Activated CD4-positive, alpha-beta T cell treated with anti-CD3 and anti-CD28 coated beads, Interleukin-2, Interleukin-6, amounts not matched to agents 100 ng/mL and 50 ng/mL, durations not matched to agents 16 hours and 8 hours (primary cell): ENCODE data around the gene BEST4.
A peak's percentile ranks its signal among the peaks of the same experiment; 100 is the strongest.
"Not testable (repeated sequence)": the region's sequence is repeated elsewhere in the genome, so short reads cannot be mapped to it uniquely, and the experiment has no call there.

Experiments
- DNase-seq: peaks from one replicate; pipeline ENCODE4 v3.0.0-alpha.2; 2020

Gene BEST4

GRCh38 chr1:44819196-44819607 is 31.2 kb upstream of the BEST4 start:
- DNase-seq, result no peak

GRCh38 chr1:44817771-44818495 is 30.0 kb upstream of the BEST4 start:
- no peak for DNase-seq

- DNase-seq, result no peak
Measured at GRCh38 chr1:44817307-44817706, 29.3 kb upstream of the BEST4 start.

- DNase-seq, result not testable (repeated sequence)
Measured at GRCh38 chr1:44815926-44816325, 28.0 kb upstream of the BEST4 start.

GRCh38 chr1:44812822-44813543 is 25.0 kb upstream of the BEST4 start:
- DNase-seq, result no peak

- DNase-seq, result no peak
Measured at GRCh38 chr1:44811234-44811633, 23.3 kb upstream of the BEST4 start.

- not testable (repeated sequence) for DNase-seq
Measured at GRCh38 chr1:44810762-44811105, 22.8 kb upstream of the BEST4 start.

- peak; percentile 54 for DNase-seq
Measured at GRCh38 chr1:44810101-44810761, 22.3 kb upstream of the BEST4 start.

GRCh38 chr1:44808938-44809917 is 21.3 kb upstream of the BEST4 start:
- DNase-seq, result peak; percentile 96

- DNase-seq, result peak; percentile 81
Measured at GRCh38 chr1:44808063-44808937, 20.3 kb upstream of the BEST4 start, which contains the start of gene BTBD19. Gene BTBD19, plus strand, starts transcription at chr1:44808523. Its CDS starts 298 bp downstream, at chr1:44808821.

- DNase-seq, result peak; percentile 94
Measured at GRCh38 chr1:44807364-44808062, 19.5 kb upstream of the BEST4 start.

- DNase-seq, result no peak
Measured at GRCh38 chr1:44806704-44807363, 18.9 kb upstream of the BEST4 start, which contains the start of gene DYNLT4. Gene DYNLT4, minus strand, starts transcription at chr1:44807351. Its CDS starts 683 bp downstream, at chr1:44806668.

GRCh38 chr1:44806025-44806703 is 18.2 kb upstream of the BEST4 start:
- DNase-seq, result no peak

- no peak for DNase-seq
Measured at GRCh38 chr1:44805311-44806024, 17.5 kb upstream of the BEST4 start.

GRCh38 chr1:44803312-44804095 is 15.5 kb upstream of the BEST4 start:
- DNase-seq, result no peak

- DNase-seq, result no peak
Measured at GRCh38 chr1:44803062-44803311, 15.0 kb upstream of the BEST4 start.

- DNase-seq, result no peak
Measured at GRCh38 chr1:44802306-44803061, 14.5 kb upstream of the BEST4 start.
